Stimulated activated CD4-positive, alpha-beta T cell treated with anti-CD3 and anti-CD28 coated beads, TNF-alpha, amount 100 ng/mL, for 1 hour (primary cell): Measurements from ENCODE around the gene GSK3B.

Source experiments
- DNase-seq, 3 donors: peaks; one replicate each; pipeline ENCODE4 v3.0.0-alpha.2; 2020; ENCODE audit warnings: low read depth in 3 of 3, low spot score in 1 of 3

Gene GSK3B

GRCh38 chr3:120093911-120094775, at the start of gene GSK3B:
Gene GSK3B, minus strand, starts transcription at chr3:120094447. Its CDS starts 1,013 bp downstream, at chr3:120093434.
- DNase-seq = peak; percentile 36 to 99 (median 98)

- no peak for DNase-seq
Measured at GRCh38 chr3:120143676-120144075, 49.4 kb upstream of the GSK3B start.

DNA sequence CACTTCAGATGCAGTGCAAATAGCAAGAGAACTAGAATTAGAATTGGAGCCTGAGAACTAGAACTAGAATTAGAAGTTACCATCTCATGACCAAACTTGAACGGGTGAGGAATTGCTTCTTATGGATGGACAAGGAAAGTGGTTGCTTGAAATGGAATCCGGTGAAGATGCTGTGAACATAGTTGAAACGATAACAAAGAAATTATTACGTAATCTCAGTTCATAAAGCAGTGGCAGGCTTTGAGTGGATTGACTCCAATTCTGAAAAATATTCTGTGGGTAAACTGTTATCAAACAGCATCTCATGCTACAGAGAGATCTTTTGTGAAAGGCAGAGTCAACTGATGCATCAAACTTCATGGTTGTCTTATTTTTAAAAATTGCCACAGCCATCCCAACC, 48.0 kb upstream of the GSK3B start:
- DNase-seq = no peak

- DNase-seq = no peak
Measured at GRCh38 chr3:120140098-120140742, 46.0 kb upstream of the GSK3B start.

DNA sequence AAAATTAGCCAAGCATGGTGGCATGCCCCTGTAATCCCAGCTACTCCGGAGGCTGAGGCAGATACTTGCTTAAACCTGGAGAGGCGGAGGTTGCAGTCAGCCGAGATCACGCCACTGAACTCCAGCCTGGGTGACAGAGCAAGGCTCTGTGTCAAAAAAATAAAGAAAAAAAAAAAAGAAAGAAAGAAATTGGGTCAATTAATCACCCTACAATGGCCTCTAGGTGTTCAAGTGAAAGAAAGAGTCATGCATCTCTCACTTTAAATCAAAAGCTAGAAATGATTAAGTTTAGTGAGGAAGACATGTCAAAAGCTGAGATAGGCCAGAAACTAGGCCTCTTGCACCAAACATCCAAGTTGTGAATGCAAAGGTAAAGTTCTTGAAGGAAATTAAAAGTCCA, 44.9 kb upstream of the GSK3B start:
- DNase-seq = no peak

DNA sequence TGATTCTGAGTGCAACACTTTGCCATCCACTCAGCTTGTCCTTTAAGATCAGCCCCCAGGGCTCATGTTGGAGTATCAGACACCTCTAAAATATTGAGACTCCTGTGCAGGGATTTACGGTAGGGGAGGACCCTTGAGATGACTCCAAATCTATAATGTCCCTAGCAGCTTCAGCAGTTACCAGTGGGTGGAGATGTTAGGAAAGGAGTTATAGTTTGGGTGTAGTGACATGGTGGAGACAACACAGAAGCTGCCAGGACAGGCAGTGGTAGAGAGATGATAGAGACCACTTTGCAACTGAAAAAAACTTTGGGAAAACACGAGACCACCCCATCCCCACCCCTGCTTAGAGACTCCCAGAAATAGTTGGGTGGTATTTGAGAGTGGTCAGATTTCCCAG, 43.3 kb upstream of the GSK3B start:
- DNase-seq = no peak

DNA sequence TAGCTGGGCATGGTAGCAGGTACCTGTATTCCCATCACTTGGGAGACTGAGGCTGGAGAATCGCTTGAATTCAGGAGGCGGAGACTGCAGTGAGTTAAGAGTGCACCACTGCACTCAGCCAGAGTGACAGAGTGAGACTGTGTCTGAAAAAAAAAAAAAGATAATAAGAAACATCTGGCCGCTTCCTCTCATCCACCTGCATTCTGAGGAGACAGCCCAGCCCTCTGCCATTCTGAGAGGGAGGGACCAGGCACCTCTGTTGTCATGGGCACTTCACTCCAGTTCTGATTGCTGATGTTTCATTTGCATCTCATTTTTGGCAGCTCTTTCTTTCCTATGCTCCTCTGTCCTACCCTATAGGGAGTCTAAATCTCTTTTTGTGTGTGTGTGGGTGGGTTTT, 36.4 kb upstream of the GSK3B start:
- no peak for DNase-seq

- DNase-seq = no peak
Measured at GRCh38 chr3:120129718-120130513, 35.7 kb upstream of the GSK3B start.

GRCh38 chr3:120129051-120129450, 34.8 kb upstream of the GSK3B start:
- no peak for DNase-seq

DNA sequence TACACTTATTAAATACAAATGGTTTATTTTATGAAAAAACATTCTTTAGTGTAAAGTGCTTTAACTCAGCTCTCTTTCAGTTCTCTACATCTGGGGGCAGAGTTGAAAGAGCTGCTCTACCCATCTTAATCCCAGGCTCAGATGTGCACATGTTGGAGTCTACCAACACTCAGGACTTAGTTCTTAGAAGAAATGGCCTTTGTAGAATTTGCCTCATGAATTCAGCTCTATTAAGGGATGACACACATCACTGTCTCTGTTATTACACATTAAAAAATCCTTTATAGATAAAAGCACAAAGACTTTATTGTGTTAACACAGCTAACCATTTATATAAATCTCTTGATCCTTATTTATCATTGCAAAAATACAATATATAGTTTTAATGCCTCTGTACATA, 31.7 kb upstream of the GSK3B start:
- no peak for DNase-seq

- DNase-seq = no peak
Measured at GRCh38 chr3:120119846-120120510, 25.7 kb upstream of the GSK3B start.

DNA sequence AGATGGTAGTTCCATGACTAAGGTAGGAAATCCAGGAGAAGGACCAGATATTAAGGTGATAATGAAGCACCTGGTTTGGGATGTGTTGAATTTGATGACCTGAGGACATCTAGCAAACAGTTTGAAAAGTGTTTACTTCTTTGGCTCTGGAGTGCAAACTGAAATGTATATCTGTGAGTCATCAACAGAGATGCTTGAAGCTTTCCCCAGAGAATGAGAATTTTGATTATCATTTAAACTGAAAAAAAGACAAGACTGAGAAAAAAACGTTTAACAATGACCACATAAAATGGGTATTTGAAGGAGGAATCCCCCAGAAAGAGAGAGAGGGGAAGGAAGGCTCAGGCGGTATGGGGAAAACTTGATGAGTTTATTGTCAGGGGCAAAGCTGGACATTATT, 20.7 kb upstream of the GSK3B start:
- no peak for DNase-seq

- DNase-seq = no peak
Measured at GRCh38 chr3:120114376-120114775, 20.1 kb upstream of the GSK3B start.

DNA sequence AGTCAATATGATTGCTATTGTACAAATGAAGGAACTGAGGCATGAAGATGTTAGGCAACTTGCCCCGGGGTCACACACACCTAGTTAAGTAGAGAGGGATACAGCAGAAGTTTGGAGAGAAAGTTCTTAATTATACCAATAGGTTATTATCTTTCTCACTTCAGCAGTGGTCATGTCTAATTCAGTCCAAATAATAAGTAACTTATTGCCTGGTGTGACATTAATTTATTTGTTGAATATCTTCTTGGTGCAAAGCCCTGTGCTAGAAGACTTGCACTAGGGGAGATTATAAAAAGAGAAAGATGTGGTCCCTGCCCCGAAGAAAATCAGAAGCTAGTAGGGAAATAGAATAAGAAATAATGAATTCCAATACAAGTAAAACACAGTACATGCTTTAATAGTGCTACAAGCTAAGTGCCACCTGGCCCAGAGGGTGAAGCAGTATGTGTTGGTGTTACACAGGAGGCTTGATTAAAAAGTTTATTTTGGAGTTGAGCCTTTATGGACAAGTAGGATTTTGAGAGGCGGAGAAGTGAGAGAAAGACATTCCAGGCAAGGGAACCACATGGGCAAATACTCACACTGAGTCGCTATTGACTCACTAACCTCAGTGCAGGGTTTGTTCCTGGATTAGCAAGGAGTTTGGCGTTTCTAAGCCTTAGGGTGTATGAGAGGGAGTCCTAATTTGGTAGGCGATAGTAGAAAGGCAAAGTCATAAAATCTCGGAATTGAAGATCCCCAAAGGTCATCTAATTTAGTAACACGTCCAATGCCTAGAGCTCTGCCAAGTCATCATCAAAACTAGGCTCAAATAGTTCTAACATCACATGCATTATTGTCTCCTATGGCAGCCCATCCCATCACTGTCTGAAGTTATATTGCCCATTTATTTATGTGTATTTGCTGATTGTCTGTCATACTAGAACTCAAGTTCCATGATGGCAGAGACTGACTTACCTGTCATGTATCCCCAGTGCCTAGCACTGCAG, 19.2 kb upstream of the GSK3B start:
- no peak for DNase-seq

DNA sequence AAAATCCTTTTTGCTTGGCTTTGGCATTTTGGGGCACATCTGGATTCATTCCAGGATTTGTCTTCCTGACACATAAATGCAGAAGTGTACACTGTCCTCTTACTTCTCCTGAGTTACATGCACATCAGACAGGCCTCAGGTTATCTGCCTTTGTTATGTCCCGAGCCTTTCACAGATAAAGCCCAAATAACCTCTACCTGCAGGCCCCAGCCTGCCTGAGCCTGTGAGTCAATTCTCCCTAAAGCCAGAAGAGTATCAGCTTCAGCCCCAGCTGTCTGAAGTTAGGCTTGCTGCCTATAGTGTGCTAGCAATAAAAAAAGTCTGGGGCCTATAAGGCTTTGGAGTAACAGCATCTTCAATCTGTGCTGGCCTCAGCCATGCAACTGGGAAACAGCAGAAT, 17.7 kb upstream of the GSK3B start:
- DNase-seq = no peak

GRCh38 chr3:120103276-120103675, 9.0 kb upstream of the GSK3B start:
- DNase-seq = no peak

GRCh38 chr3:120102674-120103073, 8.4 kb upstream of the GSK3B start:
- no peak for DNase-seq

DNA sequence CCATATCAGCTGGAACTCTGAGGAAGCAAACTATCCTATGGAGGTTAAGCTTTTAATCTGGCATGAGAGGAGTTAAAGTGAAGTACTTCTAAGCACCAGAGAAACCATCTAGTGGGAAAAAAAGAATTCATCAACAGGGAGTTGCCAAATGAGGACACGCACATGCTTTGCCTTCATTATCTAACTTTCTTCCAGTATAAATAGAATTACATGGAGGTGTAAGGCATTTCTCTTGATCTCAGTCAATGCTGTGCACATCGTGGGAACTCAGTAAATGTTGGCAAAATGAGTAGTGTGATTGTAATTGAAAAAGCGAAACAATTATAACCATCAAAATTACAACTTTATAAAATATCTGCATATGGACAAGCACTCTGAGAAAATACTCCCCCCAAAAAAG, 8.0 kb upstream of the GSK3B start:
- no peak for DNase-seq

DNA sequence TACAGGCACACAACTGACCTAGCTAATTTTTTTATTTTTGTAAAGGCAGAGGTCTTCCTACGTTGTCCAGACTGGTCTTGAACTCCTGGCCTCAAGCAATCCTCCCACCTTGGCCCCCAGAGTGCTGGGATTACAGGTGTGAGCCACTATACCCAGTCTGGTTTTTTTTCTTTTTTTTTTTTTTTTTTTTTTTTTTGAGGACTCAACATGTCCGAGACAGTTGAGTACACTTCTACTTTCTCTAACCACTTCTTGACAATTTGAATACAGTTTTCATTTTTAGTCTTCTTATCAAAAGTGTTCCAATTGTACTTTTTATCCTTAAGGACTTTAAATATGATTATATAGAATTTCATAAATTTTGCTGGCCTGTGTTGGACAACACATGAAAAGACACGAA, 7.4 kb upstream of the GSK3B start:
- DNase-seq = no peak

- no peak for DNase-seq
Measured at GRCh38 chr3:120100711-120101110, 6.5 kb upstream of the GSK3B start.
